HL-60 (cell line): ENCODE results near the gene ANKRD60.

Experiments used
- DNase-seq, 2 experiments: peaks; one replicate each; pipeline ENCODE4 v3.0.0-alpha.2; 2010 to 2020; ENCODE audit warnings: low read depth in 1 of 2, low spot score in 1 of 2
- H3K27ac ChIP-seq: fragments of 250-450 bp; sonication (Bioruptor Pico); replicated peaks from 2 replicates; pipeline ENCODE4 v1.5.1; 2020; ENCODE audit warnings: mild to moderate bottlenecking, moderate library complexity
- H3K27me3 ChIP-seq: fragments of 250-450 bp; sonication (Bioruptor Pico); 2 replicates; pipeline ENCODE4 v1.5.1; 2021; ENCODE audit warnings: mild to moderate bottlenecking, moderate library complexity; ENCODE audit not compliant: insufficient read depth, poor library complexity, severe bottlenecking
- H3K4me3 ChIP-seq: replicated peaks from 2 replicates; pipeline ENCODE4 v1.5.1; 2011; ENCODE audit warnings: mild to moderate bottlenecking, control low read depth, low read length; ENCODE audit not compliant: insufficient read depth
- GABPA ChIP-seq: IDR thresholded peaks from 2 replicates; pipeline ENCODE4 v1.6.1; 2012; ENCODE audit warnings: low read depth
- POLR2AphosphoS5 ChIP-seq: IDR thresholded peaks from 2 replicates; pipeline ENCODE4 v1.6.1; 2012; ENCODE audit warnings: low read depth
- SPI1 ChIP-seq: IDR thresholded peaks from 2 replicates; pipeline ENCODE4 v1.6.1; 2012; ENCODE audit warnings: low read depth, mild to moderate bottlenecking, borderline replicate concordance
- TF ChIP-seq, protein P1 (sequence below): IDR thresholded peaks from 2 replicates; pipeline ENCODE4 v1.6.1; 2012; ENCODE audit warnings: low read depth; ENCODE audit not compliant: insufficient replicate concordance
- TF ChIP-seq, protein P2 (sequence below): IDR thresholded peaks from one replicate; pipeline ENCODE4 v1.5.1; 2011; ENCODE audit warnings: low read length, control low read depth, inconsistent platforms; ENCODE audit not compliant: insufficient read depth

ANKRD60 gene

DNA sequence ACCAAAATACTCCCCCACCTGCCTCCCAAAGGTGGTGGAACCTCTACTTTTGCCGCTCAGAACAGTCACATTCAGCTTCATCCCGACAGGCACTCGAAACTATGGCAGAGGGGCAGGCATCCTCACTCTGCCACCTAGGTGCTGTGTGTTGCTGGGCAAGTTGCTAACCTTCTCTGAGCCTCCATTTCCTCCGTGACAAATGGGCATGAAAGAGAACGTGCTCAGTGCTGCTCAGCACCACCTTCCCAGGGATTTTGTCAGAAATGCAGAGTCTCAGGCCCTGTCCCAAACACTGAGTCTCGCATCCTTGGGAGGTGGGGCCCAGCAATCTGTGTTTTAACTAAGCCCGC lies 18.1 kb downstream of the ANKRD60 start:
- Histone ChIP-seq H3K27ac (no peak overlapping the region), H3K27me3 (no peaks in the 10 kb centered on the region), H3K4me3 (no peak overlapping the region)
- TF ChIP-seq, protein P1, sequence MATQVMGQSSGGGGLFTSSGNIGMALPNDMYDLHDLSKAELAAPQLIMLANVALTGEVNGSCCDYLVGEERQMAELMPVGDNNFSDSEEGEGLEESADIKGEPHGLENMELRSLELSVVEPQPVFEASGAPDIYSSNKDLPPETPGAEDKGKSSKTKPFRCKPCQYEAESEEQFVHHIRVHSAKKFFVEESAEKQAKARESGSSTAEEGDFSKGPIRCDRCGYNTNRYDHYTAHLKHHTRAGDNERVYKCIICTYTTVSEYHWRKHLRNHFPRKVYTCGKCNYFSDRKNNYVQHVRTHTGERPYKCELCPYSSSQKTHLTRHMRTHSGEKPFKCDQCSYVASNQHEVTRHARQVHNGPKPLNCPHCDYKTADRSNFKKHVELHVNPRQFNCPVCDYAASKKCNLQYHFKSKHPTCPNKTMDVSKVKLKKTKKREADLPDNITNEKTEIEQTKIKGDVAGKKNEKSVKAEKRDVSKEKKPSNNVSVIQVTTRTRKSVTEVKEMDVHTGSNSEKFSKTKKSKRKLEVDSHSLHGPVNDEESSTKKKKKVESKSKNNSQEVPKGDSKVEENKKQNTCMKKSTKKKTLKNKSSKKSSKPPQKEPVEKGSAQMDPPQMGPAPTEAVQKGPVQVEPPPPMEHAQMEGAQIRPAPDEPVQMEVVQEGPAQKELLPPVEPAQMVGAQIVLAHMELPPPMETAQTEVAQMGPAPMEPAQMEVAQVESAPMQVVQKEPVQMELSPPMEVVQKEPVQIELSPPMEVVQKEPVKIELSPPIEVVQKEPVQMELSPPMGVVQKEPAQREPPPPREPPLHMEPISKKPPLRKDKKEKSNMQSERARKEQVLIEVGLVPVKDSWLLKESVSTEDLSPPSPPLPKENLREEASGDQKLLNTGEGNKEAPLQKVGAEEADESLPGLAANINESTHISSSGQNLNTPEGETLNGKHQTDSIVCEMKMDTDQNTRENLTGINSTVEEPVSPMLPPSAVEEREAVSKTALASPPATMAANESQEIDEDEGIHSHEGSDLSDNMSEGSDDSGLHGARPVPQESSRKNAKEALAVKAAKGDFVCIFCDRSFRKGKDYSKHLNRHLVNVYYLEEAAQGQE = no peak
- TF ChIP-seq, protein P2, sequence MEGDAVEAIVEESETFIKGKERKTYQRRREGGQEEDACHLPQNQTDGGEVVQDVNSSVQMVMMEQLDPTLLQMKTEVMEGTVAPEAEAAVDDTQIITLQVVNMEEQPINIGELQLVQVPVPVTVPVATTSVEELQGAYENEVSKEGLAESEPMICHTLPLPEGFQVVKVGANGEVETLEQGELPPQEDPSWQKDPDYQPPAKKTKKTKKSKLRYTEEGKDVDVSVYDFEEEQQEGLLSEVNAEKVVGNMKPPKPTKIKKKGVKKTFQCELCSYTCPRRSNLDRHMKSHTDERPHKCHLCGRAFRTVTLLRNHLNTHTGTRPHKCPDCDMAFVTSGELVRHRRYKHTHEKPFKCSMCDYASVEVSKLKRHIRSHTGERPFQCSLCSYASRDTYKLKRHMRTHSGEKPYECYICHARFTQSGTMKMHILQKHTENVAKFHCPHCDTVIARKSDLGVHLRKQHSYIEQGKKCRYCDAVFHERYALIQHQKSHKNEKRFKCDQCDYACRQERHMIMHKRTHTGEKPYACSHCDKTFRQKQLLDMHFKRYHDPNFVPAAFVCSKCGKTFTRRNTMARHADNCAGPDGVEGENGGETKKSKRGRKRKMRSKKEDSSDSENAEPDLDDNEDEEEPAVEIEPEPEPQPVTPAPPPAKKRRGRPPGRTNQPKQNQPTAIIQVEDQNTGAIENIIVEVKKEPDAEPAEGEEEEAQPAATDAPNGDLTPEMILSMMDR = no peak
- TF ChIP-seq SPI1 (no peak), GABPA (no peak), POLR2AphosphoS5 (no peak)
- DNase-seq = no peak

DNA sequence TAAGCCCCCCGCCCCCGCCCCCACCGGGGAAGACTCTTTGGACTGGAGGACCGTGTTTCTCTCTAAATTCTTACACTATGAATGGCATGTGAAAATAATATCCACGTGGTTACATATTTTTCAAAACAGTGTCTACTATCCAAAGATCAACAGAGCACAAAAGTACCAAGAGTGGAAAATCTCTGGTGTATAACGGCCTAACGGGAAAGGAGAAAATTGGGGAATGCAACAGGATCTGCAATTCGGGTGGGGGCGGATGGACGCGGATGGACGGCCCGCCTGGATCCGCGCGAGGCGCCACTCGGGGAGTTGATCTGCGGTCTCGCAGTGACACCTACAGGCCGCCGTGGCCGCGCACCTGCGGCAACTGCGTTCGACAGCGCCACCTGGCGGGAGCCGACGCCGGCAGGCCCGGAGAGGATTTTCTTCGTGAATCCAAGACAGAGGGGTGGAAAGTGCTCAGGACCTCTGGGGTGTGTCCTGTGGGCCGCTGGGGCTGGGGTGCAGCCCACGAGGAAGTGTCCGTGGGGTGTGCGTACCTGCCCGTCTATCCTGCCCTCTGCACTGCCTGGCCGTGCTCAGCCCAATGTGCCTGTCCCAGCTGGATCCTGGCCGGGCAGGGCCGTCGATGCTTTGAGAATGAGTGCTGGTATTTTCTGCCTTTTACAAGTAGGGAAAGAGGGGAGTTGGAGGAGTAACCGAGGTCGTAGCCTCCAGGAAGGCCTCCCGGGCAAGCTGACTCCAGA lies 18.6 kb downstream of the ANKRD60 start:
- Histone ChIP-seq H3K4me3 (no peak overlapping the region), H3K27ac (no peak overlapping the region), H3K27me3 (no peaks in the 10 kb centered on the region)
- peak; percentile 63 to 72 for DNase-seq
- TF ChIP-seq, protein P2 = peak; percentile 100
- TF ChIP-seq, protein P1 = no peak

DNA sequence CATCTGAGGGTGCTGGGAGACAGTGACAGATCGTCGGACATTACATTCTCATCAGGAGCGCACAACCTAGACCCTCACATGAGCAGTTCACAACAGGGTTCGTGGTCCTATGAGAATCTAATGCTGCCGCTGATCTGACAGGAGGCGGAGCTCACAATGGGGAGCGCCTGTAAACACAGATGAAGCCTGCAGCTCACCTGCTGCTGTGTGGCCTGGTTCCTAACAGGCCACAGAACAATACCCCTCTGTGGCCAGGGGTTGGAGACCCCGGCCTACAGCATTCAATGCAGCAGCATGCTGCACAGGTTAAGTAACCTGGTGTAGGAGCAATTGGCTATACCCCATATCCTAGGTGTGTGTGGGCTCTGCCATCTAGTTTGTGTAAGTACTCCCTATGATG lies 19.5 kb downstream of the ANKRD60 start:
- no peaks in the 10 kb centered on the region for H3K27me3 ChIP-seq
- no peak overlapping the region for H3K27ac ChIP-seq
- TF ChIP-seq POLR2AphosphoS5 (no peak), GABPA (no peak), SPI1 (no peak)
- TF ChIP-seq, protein P1 = no peak
- TF ChIP-seq, protein P2 = no peak
- no peak for DNase-seq
- H3K4me3 ChIP-seq = no peak overlapping the region
